Gastrocnemius medialis (tissue), 4 donors: Measurements from ENCODE around the gene COX8A.

Experiments used
- CTCF ChIP-seq, 5 experiments: fragments of 450-650 bp in 3 of 5; fragments of 200-600 bp in 2 of 5; sonication (generic) in 2 of 5; IDR thresholded peaks in 4 of 5; conservative IDR thresholded peaks in 1 of 5; 1 replicate in 4 of 5; 2 replicates in 1 of 5; pipeline ENCODE4 v1.5.1; 2016 to 2019; ENCODE audit warnings: antibody characterized with exemption in 5 of 5, mild to moderate bottlenecking in 3 of 5, moderate library complexity in 3 of 5
- POLR2A ChIP-seq, 2 donors: fragments of 450-650 bp; IDR thresholded peaks; one replicate each; pipeline ENCODE4 v1.6.1; 2017; ENCODE audit warnings: antibody characterized with exemption in 2 of 2, mild to moderate bottlenecking in 2 of 2, moderate library complexity in 2 of 2

- no peak for TF ChIP-seq POLR2A (IDR thresholded peaks at IDR 0.05)
- no peak for TF ChIP-seq CTCF (IDR thresholded peaks at IDR 0.05 in 4 of 5, conservative IDR thresholded peaks at IDR 0.05 in 1 of 5)
These were observed 25.1 kb downstream of the COX8A start for GRCh38 chr11:63999349-64000025.
